UCSD-AML1 (cell line): ENCODE results near the gene TRIM23.
"Not testable (repeated sequence)": the region's sequence is repeated elsewhere in the genome, so short reads cannot be mapped to it uniquely, and the experiment has no call there.

ENCODE experiments used
- DNase-seq: peaks from one replicate; lab custom pipeline; 2025; ENCODE audit not compliant: unreplicated experiment; lab: John Stamatoyannopoulos, UW

Gene TRIM23

DNA sequence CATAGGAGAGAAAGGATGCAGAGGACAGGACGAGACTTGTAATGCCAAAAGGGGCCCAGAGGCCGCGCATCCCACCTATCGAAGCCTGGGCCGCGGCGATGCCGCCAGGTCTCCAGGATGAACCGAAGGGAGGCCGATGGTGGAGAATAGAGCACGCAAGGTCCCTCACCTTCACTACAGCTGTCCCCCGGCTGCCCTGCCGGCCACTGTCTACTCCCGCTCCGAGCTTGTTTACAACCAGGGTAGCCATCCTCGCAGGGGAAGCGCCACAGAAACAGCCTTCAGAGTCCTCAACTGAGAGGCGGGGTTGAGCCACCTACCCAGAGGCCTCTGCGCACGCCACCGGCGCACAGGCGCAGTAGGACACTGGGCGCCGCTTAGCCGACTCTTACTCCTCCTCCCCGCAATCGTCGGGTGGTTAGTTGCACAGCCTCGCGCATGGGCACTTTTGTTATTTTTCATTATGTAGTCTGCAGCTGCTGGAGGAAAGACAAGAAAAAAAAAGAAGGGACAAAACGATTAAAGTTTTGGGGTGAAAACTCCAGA lies at the start of gene TRIM23:
Gene TRIM23, minus strand, starts transcription at position 309 of the 546 bp plus-strand sequence. Its CDS starts 59 bp downstream, at position 250.
- DNase-seq = peak; percentile 91

DNA sequence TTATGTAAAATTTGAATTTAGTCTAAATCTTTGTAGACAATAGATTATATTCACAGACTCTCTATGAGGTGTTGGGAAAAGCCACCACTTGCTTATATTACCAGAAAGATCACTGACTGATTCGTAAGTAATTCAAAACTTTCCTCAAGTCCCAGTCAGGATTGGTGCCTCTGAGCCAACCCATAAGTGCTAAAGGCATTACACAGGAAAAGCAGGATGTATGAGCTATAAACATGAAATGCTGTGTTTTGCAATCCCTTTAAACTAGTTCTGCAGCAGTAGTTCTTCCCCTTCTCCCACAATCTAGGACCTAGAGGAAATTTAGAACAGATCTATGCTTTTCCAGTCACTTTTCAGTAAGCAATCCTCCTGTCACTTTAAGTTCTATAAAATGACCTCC lies 48.7 kb upstream of the TRIM23 start:
- no peak for DNase-seq

DNA sequence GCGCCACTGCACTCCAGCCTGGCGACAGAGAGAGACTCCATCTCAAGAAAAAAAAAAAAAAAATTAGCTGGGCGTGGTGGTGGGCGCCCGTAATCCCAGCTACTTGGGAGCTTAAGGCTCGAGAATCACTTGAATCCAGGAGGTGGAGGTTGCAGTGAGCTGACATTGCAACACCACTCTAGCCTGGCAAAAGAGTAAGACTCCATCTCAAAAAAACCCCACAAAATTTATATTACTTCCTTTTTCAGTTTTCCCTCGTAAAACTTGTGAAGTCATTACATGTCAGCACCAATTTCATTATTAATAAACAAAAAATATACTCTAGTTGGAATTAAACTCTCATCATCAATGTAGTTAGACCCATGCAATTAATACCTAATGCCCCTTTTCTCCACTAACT lies 44.6 kb upstream of the TRIM23 start:
- DNase-seq = no peak

DNA sequence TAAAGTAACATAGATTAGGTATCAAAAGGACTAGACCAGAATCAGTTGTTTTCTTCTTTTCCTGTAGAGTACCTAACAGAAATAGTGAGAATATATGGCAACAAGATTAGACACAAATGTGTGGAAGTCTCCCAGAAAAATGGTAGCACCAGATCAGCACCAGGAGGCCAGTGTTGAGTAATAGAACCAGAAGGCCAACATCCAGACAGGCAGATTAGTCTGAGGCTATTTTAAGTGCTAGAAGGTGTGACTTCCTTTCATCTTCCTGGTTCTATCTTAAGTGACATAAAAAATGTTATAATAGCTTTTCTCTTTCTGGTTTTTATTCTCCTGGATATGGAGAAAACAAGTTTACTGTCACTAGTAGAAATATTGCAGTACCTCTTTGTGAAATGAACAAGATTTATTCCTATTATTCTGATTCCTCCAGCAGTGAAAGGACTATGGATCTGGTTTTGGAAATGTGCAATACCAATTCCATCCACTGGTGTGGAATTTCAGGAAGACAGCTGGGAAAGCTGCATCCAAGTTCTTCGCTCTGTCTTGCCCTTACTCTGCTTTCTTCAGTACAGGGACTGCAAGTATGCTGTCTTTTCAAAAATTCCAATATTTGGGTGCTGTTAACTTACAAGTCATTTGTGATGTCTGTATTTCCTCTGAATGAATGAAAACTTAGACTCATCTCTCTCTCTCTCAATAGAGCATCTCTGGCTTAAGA lies 39.8 kb upstream of the TRIM23 start:
- no peak for DNase-seq

DNA sequence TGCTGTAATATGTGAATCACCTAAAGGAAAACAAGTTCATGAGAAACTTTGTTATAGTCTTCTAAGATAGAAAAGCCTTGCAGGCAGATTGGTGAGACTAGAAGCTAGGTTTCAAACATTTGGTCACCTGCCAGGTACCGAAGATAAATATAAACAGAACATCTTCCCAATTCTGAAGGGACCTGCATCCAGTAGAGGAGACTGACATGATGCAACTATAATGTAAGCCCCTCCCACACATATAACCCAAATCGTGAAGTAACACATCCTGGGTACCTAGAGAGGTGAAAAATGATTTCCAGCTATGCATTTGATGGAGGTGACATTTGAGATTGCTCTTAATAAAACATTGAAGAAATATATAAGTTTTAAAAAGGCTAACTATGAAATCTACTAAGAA lies 30.6 kb upstream of the TRIM23 start:
- no peak for DNase-seq

DNA sequence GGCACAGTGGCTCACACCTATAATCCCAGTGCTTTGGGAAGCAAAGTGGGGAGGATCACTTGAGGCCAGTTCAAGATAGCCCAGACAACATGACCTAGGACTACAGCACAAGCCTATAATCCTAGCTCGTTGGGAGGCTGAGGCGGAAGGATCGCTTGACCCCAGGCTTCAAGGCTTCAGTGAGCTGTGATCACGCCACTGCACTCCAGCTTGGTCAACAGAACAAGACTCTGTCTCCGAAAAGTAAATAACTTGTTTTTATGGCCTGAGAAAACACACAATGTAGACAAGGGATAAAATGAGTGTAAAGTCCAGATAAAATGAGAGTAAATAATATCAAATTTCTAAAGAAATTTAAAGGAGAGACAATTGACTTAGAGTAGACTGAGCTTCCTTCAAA lies 27.0 kb upstream of the TRIM23 start:
- no peak for DNase-seq

DNA sequence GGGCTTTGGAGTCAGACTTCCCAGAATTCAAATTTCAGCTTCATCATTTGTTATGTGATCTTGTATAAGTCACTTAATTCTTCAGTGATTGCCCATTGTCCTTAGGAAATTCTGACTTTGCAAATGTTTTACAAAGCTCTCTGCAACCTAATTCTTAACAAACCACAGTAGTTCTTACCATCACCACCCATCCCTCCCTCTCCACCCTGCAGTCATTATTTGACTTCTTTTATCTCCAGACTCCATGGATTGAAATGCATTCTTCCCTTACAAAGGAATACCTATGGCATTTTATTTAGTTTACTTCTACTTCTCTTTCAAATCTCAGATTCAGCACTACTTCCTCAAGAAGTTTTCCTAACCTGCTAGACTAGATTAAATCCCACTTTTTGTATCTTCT lies 23.8 kb upstream of the TRIM23 start:
- no peak for DNase-seq

DNA sequence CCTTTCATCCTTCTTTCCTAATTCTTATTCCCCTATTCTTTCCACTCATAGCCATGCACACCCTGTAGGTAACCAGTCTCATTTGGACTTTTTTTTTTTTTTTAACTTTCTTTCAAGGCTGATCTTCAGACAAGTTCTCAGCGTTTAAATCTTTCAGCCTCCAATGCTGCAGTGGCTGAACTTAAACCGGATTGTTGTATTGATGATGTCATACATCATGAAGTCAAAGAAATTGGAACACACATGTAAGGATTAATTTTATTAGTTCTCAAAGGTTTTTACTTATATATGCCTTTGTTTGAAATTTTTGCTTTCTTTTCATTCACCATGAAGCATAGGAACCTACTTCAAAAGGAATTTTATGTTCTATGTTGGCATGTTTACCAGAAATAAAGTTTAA lies 22.8 kb upstream of the TRIM23 start:
- DNase-seq = no peak

DNA sequence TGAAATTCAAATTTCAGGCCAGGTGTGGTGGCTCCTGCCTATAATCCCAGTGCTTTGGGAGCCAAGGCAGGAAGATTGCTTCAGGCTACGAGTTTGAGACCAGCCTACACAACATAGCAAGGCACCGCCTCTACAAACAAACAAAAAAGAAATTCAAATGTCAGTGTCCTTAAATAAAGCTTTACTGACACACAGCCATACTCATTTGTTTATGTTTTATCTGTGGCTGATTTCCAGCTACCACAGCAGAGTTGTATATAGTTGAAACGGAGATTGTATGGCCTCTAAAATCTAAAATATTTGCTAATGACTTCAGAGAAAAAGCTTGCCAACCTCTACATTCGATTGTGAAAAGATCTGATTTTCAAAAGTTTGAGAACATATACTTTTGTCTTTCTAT lies 16.1 kb upstream of the TRIM23 start:
- no peak for DNase-seq

DNA sequence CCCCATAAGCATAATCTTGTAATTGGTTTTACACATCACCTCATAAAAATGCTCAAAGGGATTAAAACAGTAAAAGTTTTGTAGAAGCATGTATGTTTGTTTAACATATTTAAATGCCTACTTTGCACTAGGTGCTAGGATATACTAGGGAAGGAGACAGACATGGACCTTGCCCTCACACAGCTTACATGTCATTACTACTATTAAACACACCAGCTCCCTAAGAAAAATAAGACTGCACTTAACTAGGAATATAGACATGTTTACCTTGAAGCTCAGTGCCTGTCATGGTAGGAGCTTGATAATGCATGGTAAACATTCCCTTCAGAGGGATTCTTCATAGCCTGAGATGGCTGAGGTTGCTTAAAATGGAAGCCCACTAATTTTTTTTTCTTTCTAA lies 6.8 kb upstream of the TRIM23 start:
- no peak for DNase-seq

DNA sequence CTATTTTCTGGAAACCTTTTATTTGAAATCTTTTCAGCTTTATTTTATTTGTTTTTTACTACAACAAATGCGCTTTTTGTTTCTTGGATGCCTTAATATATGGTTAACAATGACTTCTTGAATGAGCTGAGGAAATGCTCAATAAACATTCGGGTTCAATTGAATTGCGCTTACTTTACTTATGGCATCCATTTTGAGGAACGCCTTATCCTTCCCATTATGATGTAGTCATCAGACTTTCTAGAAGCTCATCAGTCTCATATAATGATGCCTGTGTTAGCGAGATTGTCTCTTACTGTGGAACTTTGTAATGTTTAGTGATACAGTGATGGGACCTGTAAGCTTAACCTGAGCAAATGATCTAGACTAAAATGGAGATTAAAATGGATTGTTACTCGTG lies 1.6 kb upstream of the TRIM23 start:
- no peak for DNase-seq

DNA sequence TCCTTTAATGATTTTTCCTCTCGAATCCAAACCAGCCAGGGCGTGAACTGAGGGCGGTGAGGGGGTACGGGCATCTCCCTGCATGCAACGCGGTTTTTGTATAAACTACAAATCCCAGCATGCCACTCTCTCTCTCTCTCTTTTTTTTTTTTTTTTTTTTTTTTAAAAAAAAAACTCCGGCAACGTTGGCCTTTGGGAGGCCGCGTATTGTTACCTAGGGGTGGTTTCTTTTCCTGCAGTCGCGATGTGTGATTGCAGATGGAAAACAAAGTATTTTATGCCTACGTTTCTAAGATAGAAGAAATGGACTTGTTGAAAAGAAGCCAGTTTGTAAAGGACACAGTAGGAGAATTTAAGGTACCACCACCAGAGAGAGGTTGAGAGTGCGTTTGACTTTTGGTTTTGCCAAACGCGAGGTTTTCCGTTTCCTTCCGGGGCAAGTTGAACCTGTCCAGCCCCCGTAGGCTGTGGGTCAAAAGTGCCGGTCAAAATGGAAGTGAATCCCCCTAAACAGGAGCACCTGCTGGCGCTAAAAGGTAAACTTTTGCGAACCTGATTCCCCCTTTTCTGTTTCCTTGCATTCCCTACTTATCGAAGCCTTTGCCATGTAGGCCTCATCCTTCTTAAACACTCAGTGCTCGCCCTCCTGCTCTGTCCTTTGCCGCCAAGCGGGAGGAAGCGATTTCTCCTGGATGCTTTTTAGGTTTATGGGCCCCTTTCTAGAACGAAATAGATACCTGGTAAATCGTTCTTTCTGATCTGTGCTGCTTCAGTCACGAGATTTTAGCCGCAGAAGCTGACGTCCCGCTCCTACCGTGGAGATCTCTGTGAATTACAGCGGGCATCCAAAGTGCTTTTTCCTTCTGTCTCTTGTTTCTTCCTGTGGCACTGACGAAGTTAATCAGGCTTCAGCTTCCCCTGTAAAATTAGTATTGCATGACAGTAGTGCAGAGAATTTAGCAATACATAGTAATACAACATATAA lies 730 bp upstream of the TRIM23 start, which contains the start of the genes SHLD3 and TRAPPC13:
Gene SHLD3, plus strand, starts transcription at position 457 of the 985 bp plus-strand sequence. CDS start 4,561 bp downstream, outside the sequence.
Gene TRAPPC13, plus strand, starts transcription at position 457 of the 985 bp plus-strand sequence. Its CDS starts 34 bp downstream, at position 491.
- DNase-seq = peak; percentile 67

DNA sequence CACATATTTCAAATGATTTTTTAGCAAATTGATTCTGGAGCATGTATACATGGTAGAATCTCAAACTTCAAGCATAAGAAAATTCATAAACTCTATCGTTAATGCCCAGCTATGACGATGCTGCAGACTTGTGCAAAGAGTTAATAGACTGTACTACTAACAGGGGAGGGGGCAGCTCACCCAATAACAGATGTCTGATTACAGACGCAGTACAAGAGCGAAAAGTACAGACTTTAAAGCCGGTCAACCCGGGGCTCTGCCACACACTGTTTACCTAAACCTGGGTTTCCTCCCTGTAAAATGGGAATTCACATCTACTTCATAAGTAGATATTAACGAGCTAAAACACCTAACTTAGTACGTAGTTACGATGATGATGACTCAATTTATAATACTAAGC lies 651 bp downstream of the TRIM23 start:
- DNase-seq = no peak

DNA sequence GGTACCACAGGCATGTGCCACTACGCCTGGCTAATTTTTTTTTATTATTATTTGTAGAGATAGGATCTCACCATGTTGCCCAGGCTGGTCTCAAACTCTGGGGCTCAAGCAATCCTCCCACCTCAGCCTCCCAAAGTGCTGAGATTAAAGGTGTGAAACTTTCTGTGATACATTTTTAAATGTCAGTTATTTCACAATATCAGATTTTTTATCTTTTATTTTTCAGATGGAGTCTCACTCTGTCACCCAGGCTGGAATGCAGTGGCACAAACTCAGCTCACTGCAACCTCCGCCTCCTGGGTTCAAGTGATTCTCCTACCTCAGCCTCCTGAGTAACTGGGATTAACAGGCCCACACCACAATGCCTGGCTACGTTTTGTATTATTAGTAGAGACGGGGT lies 2.2 kb downstream of the TRIM23 start:
- DNase-seq = not testable (repeated sequence)

DNA sequence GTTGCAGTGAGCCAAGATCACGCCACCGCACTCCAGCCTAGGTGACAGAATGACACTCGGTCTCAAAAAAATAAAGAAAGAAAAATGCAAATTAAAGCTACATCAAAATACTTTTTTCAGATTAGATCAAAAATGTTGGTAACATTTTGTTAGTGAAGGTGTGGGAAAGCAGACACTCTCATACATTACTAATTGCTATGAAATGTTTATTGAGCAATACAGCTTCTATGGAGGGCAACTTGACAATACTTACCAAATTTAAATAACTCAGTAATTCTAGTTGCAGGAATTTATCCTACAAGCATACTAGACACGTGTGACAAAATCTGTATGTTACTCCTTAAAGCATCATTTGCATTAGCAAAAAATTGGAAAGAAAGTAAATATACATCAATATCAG lies 4.1 kb downstream of the TRIM23 start:
- no peak for DNase-seq

DNA sequence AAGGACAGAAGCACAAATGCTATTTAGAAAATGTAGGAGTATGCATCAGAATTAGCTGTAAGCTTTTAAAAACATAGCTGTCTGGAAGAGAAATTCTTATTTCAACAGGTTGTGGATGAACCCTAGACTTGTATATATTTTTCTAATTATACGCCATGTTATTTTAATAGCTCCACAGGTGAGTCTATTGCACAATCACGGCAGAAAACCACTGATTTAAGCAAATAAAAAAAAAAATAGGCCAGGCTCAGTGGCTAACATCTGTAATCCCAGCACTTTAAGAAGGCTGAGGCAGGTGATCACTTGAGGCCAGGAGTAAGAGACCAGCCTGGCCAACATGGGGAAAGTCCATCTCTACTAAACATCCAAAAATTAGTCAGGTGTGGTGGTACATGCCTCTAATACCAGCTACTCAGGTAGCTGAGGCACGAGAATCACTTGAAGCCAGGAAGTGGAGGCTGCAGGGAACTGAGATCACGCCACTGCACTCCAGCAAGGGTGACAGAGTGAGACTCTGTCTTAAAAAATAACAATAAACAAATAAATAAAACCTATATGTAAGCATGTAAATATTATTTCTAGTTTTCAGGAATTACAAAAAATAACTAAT lies 11.7 kb downstream of the TRIM23 start:
- DNase-seq = no peak

DNA sequence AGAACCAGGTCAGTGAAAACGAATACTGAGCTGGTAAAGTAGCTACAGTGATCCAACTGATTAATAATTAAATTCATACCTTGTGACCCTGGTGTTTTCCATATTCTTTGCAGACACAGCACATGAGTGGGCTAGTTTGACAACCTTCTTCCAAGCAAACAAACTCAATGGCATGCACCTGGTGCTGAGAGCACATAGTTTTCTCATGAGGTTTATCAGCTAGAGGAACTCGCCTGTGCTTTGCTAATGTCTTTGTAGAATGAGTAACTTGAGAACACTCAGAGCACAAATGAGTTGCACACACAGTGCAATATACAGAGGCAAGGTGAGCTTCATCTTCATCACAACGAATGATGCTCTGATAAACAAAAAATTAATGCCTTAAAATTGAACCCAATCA lies 12.6 kb downstream of the TRIM23 start:
- DNase-seq = no peak

DNA sequence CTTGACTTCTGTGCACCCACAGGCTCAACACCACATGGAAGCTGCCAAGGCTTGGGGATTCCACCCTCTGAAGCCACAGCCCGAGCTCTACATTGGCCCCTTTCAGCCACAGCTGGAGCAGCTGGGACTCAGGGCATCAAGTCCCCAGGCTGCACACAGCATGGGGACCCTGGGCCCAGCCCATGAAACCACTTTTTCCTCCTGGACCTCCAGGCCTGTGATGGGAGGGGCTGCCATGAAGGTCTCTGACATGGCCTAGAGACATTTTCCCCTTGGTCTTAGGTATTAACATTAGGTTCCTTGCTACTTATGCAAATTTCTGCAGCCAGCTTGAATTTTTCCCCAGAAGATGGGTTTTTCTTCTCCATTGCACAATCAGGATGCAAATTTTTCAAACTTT lies 22.4 kb downstream of the TRIM23 start:
- DNase-seq = not testable (repeated sequence)

DNA sequence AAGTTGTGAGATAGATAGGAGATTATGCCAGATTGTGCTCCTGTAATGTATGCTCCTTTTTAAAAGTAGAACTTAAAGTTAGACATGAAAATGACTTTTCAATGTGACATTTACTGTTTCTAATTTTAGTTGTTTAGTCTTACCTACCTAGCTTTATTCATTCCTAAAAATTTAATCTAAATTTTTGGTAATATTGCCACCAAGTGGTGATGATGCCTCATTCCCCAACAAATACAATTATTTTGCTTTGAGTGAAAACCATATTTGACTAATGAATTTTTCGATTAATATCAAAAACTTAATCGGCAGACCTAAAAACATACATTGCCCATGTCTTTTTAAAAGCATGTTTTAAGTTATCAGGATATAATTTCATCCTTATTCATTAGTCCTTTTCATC lies 35.4 kb downstream of the TRIM23 start:
- no peak for DNase-seq

DNA sequence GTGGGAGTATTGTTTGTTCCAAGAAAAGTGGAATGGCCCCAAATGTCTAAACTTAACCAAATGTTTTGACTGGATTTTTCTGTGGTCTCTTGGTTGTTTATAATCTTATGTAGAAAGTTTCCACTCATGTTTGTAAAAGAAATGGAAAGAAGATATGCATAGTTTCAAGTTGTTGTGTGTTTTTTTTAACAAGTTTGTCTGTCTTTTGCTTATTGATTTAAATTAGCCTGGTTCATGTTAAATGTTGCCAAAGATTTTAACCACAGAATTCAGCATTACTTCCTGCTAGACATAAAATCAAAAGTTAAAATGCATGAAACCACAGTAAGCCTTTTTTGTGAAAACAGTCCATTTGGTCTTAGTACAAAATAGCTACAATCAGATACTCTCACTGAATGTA lies 47.0 kb downstream of the TRIM23 start:
- no peak for DNase-seq

DNA sequence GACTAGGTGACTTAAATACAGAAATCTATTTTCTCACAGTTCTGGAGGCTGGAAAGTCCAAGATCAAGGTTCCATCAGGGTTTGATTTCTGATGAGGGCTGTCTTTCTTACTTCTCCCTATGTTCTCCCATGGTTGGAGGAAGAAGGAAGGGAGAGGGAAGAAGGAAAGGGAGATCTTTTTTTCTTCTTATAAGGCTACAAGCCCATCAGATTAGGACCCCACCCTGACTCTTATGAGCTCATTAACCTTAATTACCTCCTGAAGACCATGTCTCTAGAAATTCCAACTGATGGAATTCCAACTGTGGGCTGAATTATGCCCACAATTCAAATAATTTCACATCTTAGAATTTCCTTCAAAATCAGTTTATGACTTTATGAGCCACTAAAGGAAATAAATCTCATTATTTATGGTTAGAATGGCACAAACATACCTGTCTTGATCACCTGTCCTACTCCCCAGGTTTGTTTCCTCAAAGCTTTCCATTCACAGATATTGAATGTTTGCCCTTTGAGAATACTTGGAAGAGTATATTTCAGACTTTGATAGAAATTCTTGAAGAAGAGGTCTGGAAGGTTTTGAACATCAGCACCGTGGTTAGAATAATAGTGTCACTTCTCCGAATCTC lies 53.4 kb downstream of the TRIM23 start:
- DNase-seq = no peak
